ENCODE measurements around the gene ATP6V0E2.

DNA sequence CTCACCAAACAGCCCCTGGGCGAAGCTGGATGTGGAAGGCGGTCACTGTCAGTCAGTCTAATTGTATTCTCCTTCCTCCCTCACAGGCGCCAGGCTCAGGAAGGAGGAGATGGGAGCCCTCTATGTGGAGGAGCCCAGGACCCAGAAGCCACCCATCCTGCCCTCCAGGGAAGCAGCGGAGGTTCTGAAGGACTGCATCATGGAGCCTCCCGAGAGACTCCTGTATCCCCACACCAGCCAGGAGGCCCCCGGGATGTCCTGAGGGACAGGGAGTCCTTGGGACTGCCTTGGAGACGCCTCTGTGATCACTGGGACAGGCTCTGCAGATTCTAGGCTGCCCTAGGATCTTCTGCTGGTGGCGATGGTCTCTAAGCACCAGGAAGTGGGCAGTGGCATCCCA is 9.7 kb upstream of the ATP6V0E2 start:
- TF ChIP-seq CTCF (IDR thresholded peaks at IDR 0.05), result no peak
- TF ChIP-seq POLR2A (IDR thresholded peaks at IDR 0.05), result no peak

All from lower leg skin (tissue), 3 donors.